PC-9 (cell line): ENCODE measurements around the gene RPEL1.

Experiments used
- EZH2 ChIP-seq: fragments of 200-600 bp; sonication (generic); IDR thresholded peaks from 2 replicates; pipeline ENCODE4 v1.8.0; 2017; ENCODE audit warnings: antibody characterized with exemption, low read depth
- TF ChIP-seq, protein P1 (sequence below): fragments of 200-600 bp; sonication (generic); conservative IDR thresholded peaks from 2 replicates; pipeline ENCODE4 v1.6.1; 2017; ENCODE audit warnings: mixed run types, antibody characterized with exemption, mild to moderate bottlenecking, moderate library complexity

DNA sequence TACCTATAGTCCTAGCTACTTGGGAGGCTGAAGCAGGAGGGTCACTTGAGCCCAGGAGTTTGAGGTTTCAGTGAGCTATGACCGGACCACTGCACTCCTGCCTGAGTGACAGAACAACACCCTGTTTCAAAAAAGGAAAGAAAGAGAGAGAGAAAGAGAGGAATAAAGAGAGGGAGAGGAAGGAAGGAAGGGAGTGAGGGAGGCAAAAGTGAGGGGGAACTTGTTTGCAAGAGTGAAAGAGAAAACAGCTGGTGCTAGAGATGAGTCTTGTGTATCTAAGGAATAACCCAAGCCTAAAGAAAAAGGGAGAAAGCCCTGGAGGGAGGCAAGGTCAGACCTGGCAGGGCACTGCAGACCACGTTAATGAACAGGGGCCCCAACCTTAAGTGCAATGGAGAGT is 47.8 kb upstream of the RPEL1 start:
- TF ChIP-seq, protein P1, sequence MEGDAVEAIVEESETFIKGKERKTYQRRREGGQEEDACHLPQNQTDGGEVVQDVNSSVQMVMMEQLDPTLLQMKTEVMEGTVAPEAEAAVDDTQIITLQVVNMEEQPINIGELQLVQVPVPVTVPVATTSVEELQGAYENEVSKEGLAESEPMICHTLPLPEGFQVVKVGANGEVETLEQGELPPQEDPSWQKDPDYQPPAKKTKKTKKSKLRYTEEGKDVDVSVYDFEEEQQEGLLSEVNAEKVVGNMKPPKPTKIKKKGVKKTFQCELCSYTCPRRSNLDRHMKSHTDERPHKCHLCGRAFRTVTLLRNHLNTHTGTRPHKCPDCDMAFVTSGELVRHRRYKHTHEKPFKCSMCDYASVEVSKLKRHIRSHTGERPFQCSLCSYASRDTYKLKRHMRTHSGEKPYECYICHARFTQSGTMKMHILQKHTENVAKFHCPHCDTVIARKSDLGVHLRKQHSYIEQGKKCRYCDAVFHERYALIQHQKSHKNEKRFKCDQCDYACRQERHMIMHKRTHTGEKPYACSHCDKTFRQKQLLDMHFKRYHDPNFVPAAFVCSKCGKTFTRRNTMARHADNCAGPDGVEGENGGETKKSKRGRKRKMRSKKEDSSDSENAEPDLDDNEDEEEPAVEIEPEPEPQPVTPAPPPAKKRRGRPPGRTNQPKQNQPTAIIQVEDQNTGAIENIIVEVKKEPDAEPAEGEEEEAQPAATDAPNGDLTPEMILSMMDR: no peak
- no peak for TF ChIP-seq EZH2
